Heart right ventricle (tissue), 16 donors: ENCODE results near the gene RAMP3. TPM values are rescaled to one million over a fixed set of nuclear protein-coding genes. Genes with fewer than 3 reads are reported as not detected.

Source experiments
- ATAC-seq, 8 donors: fragments of 200-7000 bp; cut with Tn5 transposase; one replicate each; pipeline ENCODE4 v1.9.1; 2020; ENCODE audit warnings: mild to moderate bottlenecking in 8 of 8, moderate library complexity in 8 of 8, moderate number of reproducible peaks in 1 of 8
- DNase-seq, 2 donors: peaks; one replicate each; pipeline ENCODE4 v3.0.0-alpha.2; 2020
- H3K27ac ChIP-seq, 10 donors: fragments of 200-600 bp; sonication (generic) in 2 of 10; one replicate each; pipeline versions ENCODE4 v1.5.0 to v1.8.0; 2020 to 2022; ENCODE audit warnings: mild to moderate bottlenecking in 3 of 10
- H3K27me3 ChIP-seq, 7 donors: fragments of 200-600 bp; one replicate each; pipeline ENCODE4 v1.8.0; 2021 to 2022; ENCODE audit warnings: mild to moderate bottlenecking in 2 of 7
- H3K36me3 ChIP-seq, 9 donors: fragments of 200-600 bp; sonication (generic) in 1 of 9; one replicate each; pipeline versions ENCODE4 v1.5.0 to v1.8.0; 2020 to 2022; ENCODE audit warnings: mild to moderate bottlenecking in 2 of 9
- H3K4me1 ChIP-seq, 9 donors: fragments of 200-600 bp; sonication (generic) in 1 of 9; one replicate each; pipeline versions ENCODE4 v1.5.0 to v1.8.0; 2020 to 2022; ENCODE audit warnings: mild to moderate bottlenecking in 4 of 9
- H3K4me3 ChIP-seq, 10 donors: fragments of 200-600 bp; sonication (generic) in 2 of 10; one replicate each; pipeline versions ENCODE4 v1.5.0 to v1.8.0; 2020 to 2022; ENCODE audit warnings: mild to moderate bottlenecking in 7 of 10, moderate library complexity in 2 of 10
- H3K9me3 ChIP-seq, 11 donors: fragments of 200-600 bp in 10 of 11; sonication (generic) in 2 of 11; one replicate each; pipeline versions ENCODE4 v1.5.0 to v1.8.0; 2013 to 2022; ENCODE audit warnings: mild to moderate bottlenecking in 2 of 11, control low read depth in 1 of 11, moderate library complexity in 1 of 11
- CTCF ChIP-seq, 9 donors: fragments of 200-600 bp; sonication (generic) in 2 of 9; IDR thresholded peaks; one replicate each; pipeline versions ENCODE4 v1.5.0 to v1.8.0; 2021 to 2022; ENCODE audit warnings: antibody characterized with exemption in 9 of 9, mild to moderate bottlenecking in 5 of 9, moderate library complexity in 1 of 9
- WGBS, 2 donors: extraction: QIAGEN DNeasy Blood & Tissue Kit; methylation state at CpG; one replicate each; pipeline ENCODE4 v1.1.7; 2013; ENCODE audit warnings: inconsistent platforms in 1 of 2; 5-methylcytosine and 5-hydroxymethylcytosine counted together
- intact Hi-C, 10 donors: fragments of 100-400 bp; cut with DNase I; formaldehyde crosslinking; loops; one replicate each; pipeline versions ENCODE4 v1.11.1 to v1.14.2; 2022
- polyA plus RNA-seq, 2 donors: library from polyadenylated mRNA; stranded (reverse); fragments of 200-250 nt; gene quantifications; one replicate each; pipeline ENCODE4 v1.2.3, GENCODE V29; 2013
- total RNA-seq, 10 donors: library from RNA; stranded (reverse); fragmentation: NEBNext Ultra II Directional in 3 of 10; extraction: Animal tissue kit (Norgen Biotek cat#: 25700) in 3 of 10; gene quantifications; one replicate each; pipeline versions ENCODE4 v1.2.1 to v1.2.4, GENCODE V29; 2021 to 2023
- donor health status: Arrhythmogenic right ventricular cardiomyopathy.
- donor health status: ischemic (EF 13 %, LVEDD 7.1; RV severe dilation, severe dysfunction).
- donor health status: healthy with polysubstance abuse.
- donor health status: DM: no; HTN: yes; CAD: no.
- donor health status: DM: no; HTN: no; CAD: no.
- donor health status: ischemic (EF 25% LVEDD 6.9; RV normal size, moderate dysfunction).
- donor health status: ischemic (EF 25% LVEDD 5.7; RV mildly dilated, moderate dysfunction).
- donor health status: healthy.
- donor health status: DM: yes; HTN: yes; CAD: no.
- donor health status: Ischemic cardiomyopathy.
- donor health status: ischemic (EF 35%, LVEDD 5.7; RV mildly dilated, moderate dysfunction).
- donor health status: nonischemic (EF 11% LVEDD 7.7; RV severe dilation, severe dysfunction).
- donor health status: DM: yes; HTN: yes; CAD: no.
- donor health status: PGD.
- donor health status: ischemic (EF 29% LVEDD 5.4; RV normal size, mild dysfunction).
- donor health status: nonischemic (EF 23%, LVEDD 6.1; RV moderate dilation, normal function).

The RAMP3 gene
- total and polyA plus RNA-seq, 12 donors: 12.7 to 70.2 (median 29.1) TPM

GRCh38 chr7:45192621-45193041 lies 35.0 kb downstream of the RAMP3 start:
- Histone ChIP-seq H3K27me3 (no peaks in the 10 kb centered on the region), H3K4me1 (peaks cover 0 to 27% (median 7%) of the 10 kb centered on the region in 9 donors), H3K27ac (peak overlapping the region in 3 of 10 donors; percentile 35 to 67 (median 52)), H3K36me3 (peaks cover 0 to 2% (median 0%) of the 10 kb centered on the region in 9 donors), H3K4me3 (peak overlapping the region in 1 of 10 donors; percentile 28), H3K9me3 (peaks cover 0 to 6% (median 0%) of the 10 kb centered on the region in 11 donors)
- DNase-seq (no peak), ATAC-seq (peak in 2 of 8 donors; percentile 33 to 38)
- intact Hi-C loops: loop anchor here in 1 of 10 donors (10.0 kb wide), 1 partner anchor 52 kb away; no protein-coding TSS in a partner anchor
- 56 to 68% methylated on average over 11 of the region's 11 CpGs for WGBS, 2 donors
- no peak for TF ChIP-seq CTCF (IDR thresholded peaks at IDR 0.05)

GRCh38 chr7:45193828-45194227 lies 36.2 kb downstream of the RAMP3 start:
- DNase-seq (no peak), ATAC-seq (no peak)
- Histone ChIP-seq H3K27ac (peak overlapping the region in 1 of 10 donors; percentile 67), H3K4me3 (no peak overlapping the region), H3K9me3 (peaks cover 0 to 6% (median 0%) of the 10 kb centered on the region in 11 donors), H3K36me3 (no peaks in the 10 kb centered on the region), H3K27me3 (no peaks in the 10 kb centered on the region), H3K4me1 (peaks cover 0 to 23% (median 7%) of the 10 kb centered on the region in 9 donors)
- TF ChIP-seq CTCF (IDR thresholded peaks at IDR 0.05): no peak
- 89 to 92% methylated on average over 4 of the region's 4 CpGs for WGBS, 2 donors
- intact Hi-C loops: loop anchor here in 1 of 10 donors (10.0 kb wide), 1 partner anchor 51 kb away; no protein-coding TSS in a partner anchor

GRCh38 chr7:45196374-45196773 lies 38.8 kb downstream of the RAMP3 start:
- no peak overlapping the region for H3K4me3 ChIP-seq
- peaks cover 0 to 9% (median 0%) of the 10 kb centered on the region in 9 donors for H3K4me1 ChIP-seq
- intact Hi-C loops: loop anchor here in 1 of 10 donors (10.0 kb wide), 1 partner anchor 48 kb away; no protein-coding TSS in a partner anchor
- peaks cover 0 to 6% (median 0%) of the 10 kb centered on the region in 11 donors for H3K9me3 ChIP-seq
- no peaks in the 10 kb centered on the region for H3K36me3 ChIP-seq
- no peak for TF ChIP-seq CTCF (IDR thresholded peaks at IDR 0.05)
- H3K27ac ChIP-seq: no peak overlapping the region
- no peaks in the 10 kb centered on the region for H3K27me3 ChIP-seq
- ATAC-seq (no peak), DNase-seq (no peak)
- 95 to 97% methylated on average over 7 of the region's 7 CpGs for WGBS, 2 donors

- no peak overlapping the region for H3K27ac ChIP-seq
- intact Hi-C loops: loop anchor here in 1 of 10 donors (10.0 kb wide), 1 partner anchor 47 kb away; no protein-coding TSS in a partner anchor
- 87 to 88% methylated on average over 2 of the region's 2 CpGs for WGBS, 2 donors
- H3K4me1 ChIP-seq: peaks cover 0 to 9% (median 0%) of the 10 kb centered on the region in 9 donors
- DNase-seq: no peak
- no peak for ATAC-seq
- H3K9me3 ChIP-seq: peaks cover 0 to 2% (median 0%) of the 10 kb centered on the region in 11 donors
- no peak for TF ChIP-seq CTCF (IDR thresholded peaks at IDR 0.05)
- H3K36me3 ChIP-seq: no peaks in the 10 kb centered on the region
- H3K27me3 ChIP-seq: no peaks in the 10 kb centered on the region
- no peak overlapping the region for H3K4me3 ChIP-seq
Observed at GRCh38 chr7:45197461-45197860, 39.9 kb downstream of the RAMP3 start.
